K562 (cell line): Measurements from ENCODE around the gene DDR1. TPM values are rescaled to one million over a fixed set of nuclear protein-coding genes. Genes with fewer than 3 reads are reported as not detected.

Experiments
- ASH1L ChIP-seq: fragments of 450-650 bp; IDR thresholded peaks from 2 replicates; pipeline ENCODE4 v1.6.1; 2018; ENCODE audit warnings: borderline replicate concordance, mild to moderate bottlenecking, low read depth; ENCODE audit not compliant: partially characterized antibody
- ATF4 ChIP-seq: fragments of 450-650 bp; formaldehyde crosslinking; IDR thresholded peaks from 2 replicates; pipeline ENCODE4 v1.4.0; 2022; ENCODE audit warnings: mild to moderate bottlenecking, moderate library complexity
- DACH1 ChIP-seq: fragments of 450-650 bp; IDR thresholded peaks from 2 replicates; pipeline ENCODE4 v1.6.1; 2018; ENCODE audit not compliant: partially characterized antibody
- DMBX1 ChIP-seq: fragments of 250-450 bp; sonication (Bioruptor Pico); IDR thresholded peaks from 2 replicates; pipeline ENCODE4 v1.8.0; 2022; ENCODE audit warnings: inconsistent platforms, mild to moderate bottlenecking, moderate library complexity, borderline replicate concordance
- ELF2 ChIP-seq: fragments of 250-450 bp; sonication (Bioruptor Pico); IDR thresholded peaks from 2 replicates; pipeline ENCODE4 v1.5.0; 2021; ENCODE audit warnings: mild to moderate bottlenecking
- EWSR1 ChIP-seq: fragments of 450-650 bp; IDR thresholded peaks from 2 replicates; pipeline ENCODE4 v1.6.1; 2018; ENCODE audit warnings: borderline replicate concordance, mild to moderate bottlenecking, low read depth, moderate library complexity; ENCODE audit not compliant: partially characterized antibody
- HNRNPLL ChIP-seq: fragments of 200-400 bp; formaldehyde crosslinking; IDR thresholded peaks from 2 replicates; pipeline ENCODE4 v1.6.1; 2017; ENCODE audit warnings: low read length, low read depth, mild to moderate bottlenecking; ENCODE audit not compliant: poor library complexity, severe bottlenecking
- LARP7 ChIP-seq: fragments of 450-650 bp; IDR thresholded peaks from 2 replicates; pipeline ENCODE4 v1.6.1; 2016
- LEF1 ChIP-seq: fragments of 450-650 bp; IDR thresholded peaks from 2 replicates; pipeline ENCODE4 v1.6.1; 2016; ENCODE audit warnings: mild to moderate bottlenecking
- MTF1 ChIP-seq: fragments of 250-450 bp; sonication (Bioruptor Pico); IDR thresholded peaks from 2 replicates; pipeline ENCODE4 v1.9.0; 2021; ENCODE audit warnings: moderate library complexity, mild to moderate bottlenecking, inconsistent platforms, borderline replicate concordance
- POLR2B ChIP-seq: fragments of 450-650 bp; IDR thresholded peaks from 2 replicates; pipeline ENCODE4 v1.6.1; 2018; ENCODE audit warnings: low read depth; ENCODE audit not compliant: partially characterized antibody
- POLR2H ChIP-seq: IDR thresholded peaks from 2 replicates; pipeline ENCODE4 v1.6.1; 2016; ENCODE audit warnings: missing genetic modification characterization, low read depth, mild to moderate bottlenecking, control low read depth, missing compliant biosample characterization, moderate library complexity
- RBM14 ChIP-seq: fragments of 200-400 bp; formaldehyde crosslinking; IDR thresholded peaks from 2 replicates; pipeline ENCODE4 v1.6.1; 2018; ENCODE audit warnings: low read depth, mild to moderate bottlenecking, low read length, moderate library complexity, borderline replicate concordance; ENCODE audit not compliant: insufficient read depth
- SIN3A ChIP-seq, 2 experiments: fragments of 150-350 bp in 1 of 2; IDR thresholded peaks; 2 replicates each; pipeline ENCODE4 v1.6.1; 2011 to 2016; ENCODE audit warnings: borderline replicate concordance in 2 of 2, low read depth in 2 of 2, low read length in 2 of 2, mild to moderate bottlenecking in 2 of 2, moderate library complexity in 2 of 2; ENCODE audit not compliant: control insufficient read depth in 1 of 2
- SLC30A9 ChIP-seq: fragments of 250-450 bp; sonication (Bioruptor Pico); IDR thresholded peaks from 2 replicates; pipeline ENCODE4 v1.8.0; 2022; ENCODE audit warnings: mild to moderate bottlenecking, moderate library complexity
- TAL1 ChIP-seq: fragments of 450-650 bp; IDR thresholded peaks from 2 replicates; pipeline ENCODE4 v1.6.1; 2016; ENCODE audit warnings: mild to moderate bottlenecking
- ZBTB12 ChIP-seq: fragments of 250-450 bp; sonication (Bioruptor Pico); IDR thresholded peaks from 2 replicates; pipeline ENCODE4 v1.4.0; 2020
- ZNF121 ChIP-seq: sonication (generic); formaldehyde crosslinking; conservative IDR thresholded peaks from 2 replicates; pipeline ENCODE4 v1.8.0; 2022; ENCODE audit warnings: missing genetic modification reagents
- ZNF253 ChIP-seq: fragments of 250-450 bp; sonication (Bioruptor Pico); conservative IDR thresholded peaks from 2 replicates; pipeline ENCODE4 v1.6.1; 2021; ENCODE audit warnings: mild to moderate bottlenecking
- ZNF277 ChIP-seq: fragments of 250-450 bp; sonication (Bioruptor Pico); IDR thresholded peaks from 2 replicates; pipeline ENCODE4 v1.8.0; 2022; ENCODE audit warnings: inconsistent platforms, mild to moderate bottlenecking, moderate library complexity, borderline replicate concordance
- ZNF639 ChIP-seq, 2 experiments: fragments of 200-800 bp in 1 of 2; sonication (Bioruptor generic) in 1 of 2; sonication (generic) in 1 of 2; formaldehyde crosslinking in 1 of 2; IDR thresholded peaks in 1 of 2; conservative IDR thresholded peaks in 1 of 2; 2 replicates each; pipeline versions ENCODE4 v1.5.0 to v1.6.1; 2016 to 2020; ENCODE audit warnings: missing compliant biosample characterization in 1 of 2, missing genetic modification characterization in 1 of 2, missing genetic modification reagents in 1 of 2
- ZNF696 ChIP-seq: fragments of 250-450 bp; sonication (Bioruptor Pico); conservative IDR thresholded peaks from 2 replicates; pipeline ENCODE4 v1.4.0; 2020; ENCODE audit warnings: mild to moderate bottlenecking, moderate library complexity
- polyA plus RNA-seq, 8 experiments: library from polyadenylated mRNA; depleted of rRNA in 4 of 8; stranded (reverse) in 5 of 8; unstranded in 3 of 8; fragments of >200 nt; fragmentation: Nextera tagmentation in 2 of 8; fragmentation: Illumina TruSeq in 1 of 8; extraction: Ambion mirVana in 2 of 8; extraction: Trizol in 1 of 8; gene quantifications; 2 replicates each; pipeline versions ENCODE4 v1.2.1 to v1.2.3, GENCODE V29; 2011 to 2014; ENCODE audit warnings: inconsistent platforms in 1 of 8, missing spikeins in 1 of 8
- total RNA-seq, 7 experiments: library from RNA; depleted of rRNA in 6 of 7; stranded (reverse); fragments of >200 nt in 6 of 7; fragmentation: Illumina TruSeq in 2 of 7; extraction: Trizol in 2 of 7; gene quantifications; 2 replicates each; pipeline versions ENCODE4 v1.2.1 to v1.2.3, GENCODE V29; 2011 to 2021; ENCODE audit warnings: low replicate concordance in 1 of 7

The DDR1 gene
- total and polyA plus RNA-seq, 9 of the 15 experiments (the other 6 are each of a cell fraction or from before 2014, with no cell fraction given): 1.4 to 44.6 (median 12.2) TPM

- TF ChIP-seq MTF1 (CRISPR knock-in tag): no peak
- TF ChIP-seq LARP7: no peak
- peak; percentile 84 for TF ChIP-seq ASH1L
- TF ChIP-seq DACH1: peak; percentile 84
- TF ChIP-seq ZNF253: peak; percentile 68; the same call in 1 of the 2 replicates
- peak; percentile 52 for TF ChIP-seq LEF1
- peak in 1 of 2 experiments; percentile 92; a peak in 2 of 4 replicates for TF ChIP-seq ZNF639 (CRISPR knock-in tag; conservative IDR thresholded peaks at IDR 0.05 in 1 of 2, IDR thresholded peaks at IDR 0.05 in 1 of 2)
- peak; percentile 34; the same call in 1 of the 2 replicates for TF ChIP-seq ATF4
- peak; percentile 37 for TF ChIP-seq POLR2B
- TF ChIP-seq DMBX1 (CRISPR knock-in tag): peak; percentile 96
- TF ChIP-seq ZNF277: no peak
- no peak for TF ChIP-seq EWSR1
- TF ChIP-seq SLC30A9 (CRISPR knock-in tag): no peak
- TF ChIP-seq RBM14: no peak
- TF ChIP-seq ZBTB12 (CRISPR knock-in tag): peak; percentile 81
- peak; percentile 65 for TF ChIP-seq HNRNPLL
- TF ChIP-seq ZNF696 (CRISPR knock-in tag): no peak
- no peak for TF ChIP-seq ZNF121 (CRISPR knock-in tag)
- 0 out of 2 replicates have a peak, but pooled peaks have one; percentile 35 for TF ChIP-seq TAL1
- peak; percentile 88 to 94; a peak in 2 of 4 replicates for TF ChIP-seq SIN3A (IDR thresholded peaks at IDR 0.05; ENCODE audit: borderline replicate concordance in 2 of 2, control insufficient read depth in 1 of 2, low read depth in 2 of 2, low read length in 2 of 2)
- TF ChIP-seq ELF2 (CRISPR knock-in tag): 0 out of 2 replicates have a peak, but pooled peaks have one; percentile 43
- no peak for TF ChIP-seq POLR2H (tag)
Measured at GRCh38 chr6:30907758-30908591, 23.7 kb downstream of the DDR1 start, which contains the start of gene GTF2H4 (continued).
